MV-4-11 (cell line): ENCODE data around the gene IFITM1.

Experiments used
- DNase-seq: peaks from one replicate; lab custom pipeline; 2025; lab: John Stamatoyannopoulos, UW

IFITM1 gene

GRCh38 chr11:293852-294661 lies 19.8 kb upstream of the IFITM1 start:
- no peak for DNase-seq

- no peak for DNase-seq
Observed at GRCh38 chr11:294780-295179, 19.1 kb upstream of the IFITM1 start.

GRCh38 chr11:295351-296170 lies 18.3 kb upstream of the IFITM1 start:
- no peak for DNase-seq

- DNase-seq: no peak
Observed at GRCh38 chr11:296171-297050, 17.4 kb upstream of the IFITM1 start.

DNA sequence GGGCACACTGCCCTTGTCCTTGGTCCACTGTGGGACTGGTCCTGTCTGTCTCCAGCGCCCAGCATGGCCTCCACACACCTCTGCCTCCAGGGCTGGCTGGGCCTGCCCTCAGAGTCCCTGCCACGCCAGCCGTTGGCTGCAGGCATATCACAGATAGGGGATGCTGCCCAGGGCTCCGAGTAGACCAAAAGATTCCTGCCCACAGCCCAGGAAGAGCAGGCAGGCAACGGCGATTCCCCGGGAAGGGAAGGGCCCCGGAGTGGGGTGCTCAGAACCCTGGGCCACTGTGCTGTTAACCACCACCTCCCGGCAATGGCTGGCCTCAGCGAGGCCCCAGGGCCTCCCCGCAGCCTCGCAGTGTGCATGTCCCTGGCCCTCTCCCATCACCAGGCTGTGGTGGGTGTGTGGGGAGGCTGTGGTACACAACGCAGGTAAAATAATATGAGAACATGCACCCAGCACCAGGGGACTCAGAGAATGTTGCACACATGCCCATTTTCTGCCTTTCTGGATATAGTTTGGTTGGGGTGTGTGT lies 16.7 kb upstream of the IFITM1 start:
- DNase-seq: no peak

DNA sequence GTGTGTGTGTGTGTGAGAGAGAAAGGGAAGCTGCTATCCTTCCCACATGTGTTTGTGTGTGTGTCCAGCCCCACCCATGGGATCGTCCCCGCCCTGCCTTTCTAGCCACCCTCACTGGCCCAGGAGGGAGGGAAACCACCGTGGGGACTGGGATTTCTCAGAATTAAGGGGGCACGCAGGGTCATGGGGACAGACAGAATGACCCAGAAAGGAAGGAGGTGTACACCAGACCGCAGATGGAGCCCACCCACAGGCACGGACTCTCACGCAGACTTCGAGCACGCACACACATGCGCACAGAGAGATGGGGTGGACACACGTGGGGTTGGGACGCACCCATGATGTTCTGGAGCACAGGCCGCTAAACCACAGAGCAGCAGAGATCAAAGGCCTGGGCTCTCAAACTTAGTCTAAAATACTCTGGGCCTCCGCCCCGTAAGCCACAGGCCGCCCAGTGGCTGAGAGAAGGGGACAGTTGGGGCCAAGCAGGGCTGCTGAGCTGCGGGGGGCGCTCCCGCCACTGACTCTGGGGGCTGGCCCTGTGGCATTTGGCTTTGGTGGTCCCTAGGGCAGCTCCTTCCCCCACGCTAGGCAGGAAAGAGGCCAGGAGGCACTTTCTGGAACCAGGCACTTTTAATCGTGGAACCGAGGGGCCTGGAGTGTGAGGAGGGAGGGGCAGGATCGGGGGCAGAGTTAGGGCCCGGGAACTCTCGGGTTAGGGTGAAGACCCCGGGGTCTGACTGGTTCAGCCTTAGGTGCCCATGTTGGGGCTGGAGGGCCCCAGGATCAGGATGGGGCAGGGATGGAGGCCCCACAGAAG lies 16.0 kb upstream of the IFITM1 start:
- peak; percentile 95 for DNase-seq

DNA sequence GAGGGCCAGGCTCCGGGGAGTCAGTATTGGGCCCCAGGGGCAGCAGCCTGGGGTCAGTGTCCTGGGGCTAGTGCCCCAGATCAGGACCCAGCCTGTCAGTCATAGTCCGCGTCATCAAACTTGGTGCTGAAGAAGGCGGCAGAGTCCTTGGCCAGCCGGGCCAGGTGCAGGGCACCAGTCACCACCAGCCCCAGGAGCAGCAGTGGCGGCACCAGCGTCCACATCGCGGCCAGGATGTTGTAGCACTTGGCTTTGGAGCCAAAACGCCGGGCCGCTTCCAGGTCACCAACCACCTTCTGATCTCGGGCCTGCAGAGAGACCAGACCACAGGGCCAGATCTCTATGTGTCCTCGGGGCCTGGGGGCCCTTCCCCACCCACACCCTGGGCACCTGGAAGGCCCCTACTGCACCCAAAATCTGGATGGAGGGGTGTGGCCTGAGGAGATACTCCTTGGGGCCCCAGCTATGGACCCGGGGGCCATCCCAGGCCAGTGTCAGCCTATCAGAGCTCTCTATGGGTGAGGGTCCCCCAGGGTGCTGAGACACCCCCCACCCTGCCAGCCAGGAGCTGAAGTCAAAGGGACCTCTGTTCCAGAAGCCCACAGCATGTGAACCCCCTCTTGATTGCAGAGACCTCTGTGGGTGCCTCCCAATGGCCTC lies 15.3 kb upstream of the IFITM1 start:
- no peak for DNase-seq

DNA sequence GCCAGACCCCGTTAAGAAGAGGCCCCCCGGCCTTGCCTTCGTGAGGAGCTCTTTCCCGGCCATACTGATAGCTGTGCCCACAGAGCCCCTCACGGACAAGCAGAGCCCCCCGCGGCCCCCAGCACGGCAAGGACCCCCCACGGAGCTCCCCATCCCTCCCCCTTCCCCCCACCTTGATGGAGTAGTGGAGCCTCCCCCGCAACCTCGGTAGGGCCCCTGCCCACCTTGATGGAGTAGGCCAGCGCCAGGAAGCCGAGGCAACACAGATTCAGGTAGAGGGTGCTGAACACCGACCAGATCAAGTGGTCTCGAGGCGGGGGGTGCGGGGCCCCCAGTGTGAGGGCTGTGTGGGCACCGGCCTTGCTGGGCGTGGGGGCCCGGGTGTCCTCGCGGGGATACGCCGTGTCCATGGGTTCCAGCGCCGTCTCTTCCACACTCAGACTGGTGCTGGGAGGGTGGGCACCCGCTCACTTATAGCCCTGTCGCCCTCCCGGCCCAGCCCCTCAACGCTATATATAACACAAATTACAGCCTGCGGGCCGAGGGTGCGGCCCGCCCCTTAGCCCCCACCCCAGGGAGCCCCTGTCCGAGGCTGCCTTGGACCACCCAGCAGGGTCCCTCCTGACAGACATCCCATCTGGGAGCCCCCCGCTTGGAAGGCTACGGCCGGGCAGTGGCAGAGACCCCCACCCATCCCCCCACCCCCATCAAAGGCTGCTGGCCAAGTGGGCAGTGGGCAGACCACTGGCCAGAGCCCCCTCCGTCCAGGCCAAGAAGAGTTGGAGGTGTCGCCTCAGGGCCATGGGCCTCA lies 14.6 kb upstream of the IFITM1 start, which contains the start of gene IFITM5:
IFITM5 (minus strand) TSS at position 446 of the 811 bp plus-strand sequence; CDS start at position 410, 36 bp downstream.
- DNase-seq: no peak

DNA sequence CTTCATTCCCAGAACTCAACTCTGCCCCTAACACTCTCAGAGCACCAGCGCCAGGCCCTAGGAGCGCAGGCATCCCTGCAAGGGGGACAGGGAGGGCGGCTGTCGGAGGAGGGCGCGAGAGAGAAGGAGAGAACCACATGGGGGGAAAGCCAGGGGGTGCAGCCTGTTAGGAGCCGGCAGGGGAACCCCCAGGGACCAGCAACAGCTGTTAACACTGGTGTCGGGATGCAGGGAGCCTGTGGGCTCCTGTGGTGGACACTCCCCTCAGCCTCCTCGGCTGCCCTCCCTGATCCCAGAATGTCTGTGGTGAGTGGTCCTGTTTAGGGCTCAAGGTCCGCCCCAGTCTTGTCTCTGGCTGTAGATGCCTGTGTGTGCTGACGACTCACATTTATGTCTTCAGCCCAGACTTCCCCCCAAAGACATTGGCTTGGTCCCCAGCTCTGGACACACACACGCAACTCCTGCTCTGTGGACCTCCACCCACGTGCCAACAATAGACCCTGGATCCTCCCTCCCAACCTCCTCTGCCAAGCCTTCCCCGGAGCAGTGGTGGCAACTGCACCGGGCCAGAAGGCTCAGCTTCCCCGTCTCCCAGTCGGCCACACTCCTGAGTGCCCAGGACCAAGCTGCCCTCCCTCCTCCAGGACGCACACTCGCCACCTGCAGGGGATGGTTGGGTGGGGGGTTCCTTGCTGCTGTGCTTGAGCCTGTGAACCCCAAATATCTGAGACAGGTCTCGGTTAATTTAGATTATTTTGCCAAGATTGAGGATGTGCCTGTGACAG lies 13.7 kb upstream of the IFITM1 start:
- DNase-seq: no peak

DNA sequence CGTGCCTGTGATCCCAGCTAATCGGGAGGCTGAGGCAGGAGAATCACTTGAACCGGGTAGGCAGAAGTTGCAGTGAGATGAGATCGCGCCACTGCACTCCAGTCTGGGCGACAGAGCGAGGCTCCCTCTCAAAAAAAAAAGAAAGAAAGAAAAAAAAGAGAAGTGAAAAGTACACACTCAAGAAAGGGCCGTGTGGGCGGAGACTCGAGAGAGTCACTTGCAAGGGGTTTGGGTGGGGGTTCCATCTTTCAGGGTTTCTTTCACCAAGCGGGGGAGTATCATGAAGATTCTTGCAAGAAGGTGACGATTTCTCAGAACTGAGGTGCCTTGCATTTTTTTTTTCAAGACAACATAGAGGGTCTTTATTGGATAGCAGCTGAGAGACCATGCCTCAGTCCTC lies 10.5 kb upstream of the IFITM1 start:
- DNase-seq: peak; percentile 89

- no peak for DNase-seq
Observed at GRCh38 chr11:304061-304506, 9.8 kb upstream of the IFITM1 start.

GRCh38 chr11:304915-305843 lies 8.7 kb upstream of the IFITM1 start:
- DNase-seq: peak; percentile 76

- DNase-seq: no peak
Observed at GRCh38 chr11:305844-306211, 8.0 kb upstream of the IFITM1 start.

- no peak for DNase-seq
Observed at GRCh38 chr11:306645-307371, 7.0 kb upstream of the IFITM1 start.

GRCh38 chr11:307766-308708 lies 5.8 kb upstream of the IFITM1 start, which contains the start of gene IFITM2:
TSS of gene IFITM2 (plus strand) at chr11:307816. CDS start at chr11:308193, 377 bp downstream.
- peak; percentile 93 for DNase-seq
